Breast epithelium (tissue), 4 donors: ENCODE measurements around the gene EPS8L1. TPM values are rescaled to one million over a fixed set of nuclear protein-coding genes. Genes with fewer than 3 reads are reported as not detected.
"Not testable (repeated sequence)": the region's sequence is repeated elsewhere in the genome, so short reads cannot be mapped to it uniquely, and the experiment has no call there.

Experiments
- DNase-seq, 2 donors: peaks; one replicate each; pipeline ENCODE4 v3.0.0-alpha.2; 2019; ENCODE audit warnings: low spot score in 2 of 2
- H3K27ac ChIP-seq, 2 donors: fragments of 200-600 bp; sonication (generic) in 1 of 2; one replicate each; pipeline ENCODE4 v1.5.1; 2016 to 2019; ENCODE audit warnings: mild to moderate bottlenecking in 1 of 2
- H3K27me3 ChIP-seq, 2 donors: fragments of 200-600 bp; sonication (generic) in 1 of 2; one replicate each; pipeline versions ENCODE4 v1.5.1 to v1.6.0; 2017 to 2019; ENCODE audit warnings: control low read depth in 1 of 2, mild to moderate bottlenecking in 1 of 2
- H3K36me3 ChIP-seq: fragments of 200-600 bp; one replicate; pipeline ENCODE4 v1.5.1; 2019
- H3K4me1 ChIP-seq, 2 donors: fragments of 200-600 bp; sonication (generic); one replicate each; pipeline ENCODE4 v1.5.1; 2016 to 2019; ENCODE audit warnings: control low read depth in 1 of 2
- H3K4me3 ChIP-seq, 3 donors: fragments of 200-600 bp; sonication (generic); 1 replicate in 2 of 3; 2 replicates in 1 of 3; pipeline ENCODE4 v1.5.1; 2016 to 2019; ENCODE audit warnings: mild to moderate bottlenecking in 3 of 3, moderate library complexity in 2 of 3
- H3K9me3 ChIP-seq, 2 donors: fragments of 200-600 bp; sonication (generic) in 1 of 2; one replicate each; pipeline ENCODE4 v1.5.1; 2016 to 2019; ENCODE audit warnings: control low read depth in 1 of 2
- CTCF ChIP-seq, 3 donors: fragments of 450-650 bp; IDR thresholded peaks; one replicate each; pipeline ENCODE4 v1.5.1; 2016 to 2017; ENCODE audit warnings: antibody characterized with exemption in 3 of 3, mild to moderate bottlenecking in 3 of 3, moderate library complexity in 3 of 3
- POLR2A ChIP-seq: fragments of 450-650 bp; IDR thresholded peaks from one replicate; pipeline ENCODE4 v1.6.1; 2016; ENCODE audit warnings: antibody characterized with exemption, mild to moderate bottlenecking, moderate library complexity
- POLR2AphosphoS5 ChIP-seq, 3 donors: sonication (generic); formaldehyde crosslinking; IDR thresholded peaks; one replicate each; pipeline ENCODE4 v1.6.1; 2017; ENCODE audit warnings: antibody characterized with exemption in 3 of 3
- intact Hi-C: fragments of 100-400 bp; cut with DNase I; formaldehyde crosslinking; loops from one replicate; pipeline ENCODE4 v1.15.1; 2023; ENCODE audit warnings: low total_unique reads
- total RNA-seq, 3 donors: library from RNA; depleted of rRNA; stranded (reverse); fragments of >200 nt; gene quantifications; one replicate each; pipeline ENCODE4 v1.1.0, GENCODE V29; 2016

Gene EPS8L1
- total RNA-seq, 3 donors from 2014 or later, result 2.4 to 51.1 (median 50.1) TPM

- Histone ChIP-seq H3K27ac (no peak overlapping the region), H3K36me3 (no peaks in the 10 kb centered on the region), H3K4me3 (no peak overlapping the region), H3K9me3 (no peaks in the 10 kb centered on the region), H3K27me3 (no peaks in the 10 kb centered on the region), H3K4me1 (no peaks in the 10 kb centered on the region)
- no peak for DNase-seq
- TF ChIP-seq CTCF (IDR thresholded peaks at IDR 0.05), result no peak
- TF ChIP-seq POLR2A, result no peak
- no peak for TF ChIP-seq POLR2AphosphoS5 (IDR thresholded peaks at IDR 0.05)
- intact Hi-C loops, result no loop called here
Observed at GRCh38 chr19:55032170-55032800, 43.4 kb upstream of the EPS8L1 start.

- DNase-seq, H3K9me3 ChIP-seq, H3K4me3 ChIP-seq, intact Hi-C loops, H3K27me3 ChIP-seq, H3K27ac ChIP-seq, H3K4me1 ChIP-seq, H3K36me3 ChIP-seq: not testable (repeated sequence)
Observed at GRCh38 chr19:55032976-55033643, 42.6 kb upstream of the EPS8L1 start.

GRCh38 chr19:55034751-55035150 is 40.9 kb upstream of the EPS8L1 start:
- no peak for TF ChIP-seq POLR2AphosphoS5 (IDR thresholded peaks at IDR 0.05)
- no peak for TF ChIP-seq POLR2A
- TF ChIP-seq CTCF (IDR thresholded peaks at IDR 0.05), result no peak
- Histone ChIP-seq H3K4me3 (no peak overlapping the region), H3K4me1 (no peaks in the 10 kb centered on the region), H3K36me3 (no peaks in the 10 kb centered on the region), H3K9me3 (no peaks in the 10 kb centered on the region), H3K27me3 (no peaks in the 10 kb centered on the region), H3K27ac (no peak overlapping the region)
- no peak for DNase-seq
- intact Hi-C loops, result no loop called here

- no peaks in the 10 kb centered on the region for H3K9me3 ChIP-seq
- TF ChIP-seq CTCF (IDR thresholded peaks at IDR 0.05) (no peak), POLR2A (no peak), POLR2AphosphoS5 (IDR thresholded peaks at IDR 0.05) (no peak)
- no peak overlapping the region for H3K4me3 ChIP-seq
- intact Hi-C loops, result no loop called here
- no peak for DNase-seq
- H3K4me1 ChIP-seq, result no peaks in the 10 kb centered on the region
- no peaks in the 10 kb centered on the region for H3K27me3 ChIP-seq
- no peak overlapping the region for H3K27ac ChIP-seq
- H3K36me3 ChIP-seq, result no peaks in the 10 kb centered on the region
Observed at GRCh38 chr19:55036058-55036457, 39.6 kb upstream of the EPS8L1 start.

GRCh38 chr19:55037603-55038002 is 38.1 kb upstream of the EPS8L1 start:
- H3K27ac ChIP-seq, H3K27me3 ChIP-seq, intact Hi-C loops, H3K9me3 ChIP-seq, H3K4me3 ChIP-seq, H3K4me1 ChIP-seq, H3K36me3 ChIP-seq, DNase-seq: not testable (repeated sequence)

- intact Hi-C loops, result not testable (repeated sequence)
Observed at GRCh38 chr19:55040654-55041053, 35.0 kb upstream of the EPS8L1 start.

More at GRCh38 chr19:55040654-55041053, 35.0 kb upstream of the EPS8L1 start:
- not testable (repeated sequence) for H3K27me3 ChIP-seq, DNase-seq, H3K9me3 ChIP-seq, H3K27ac ChIP-seq, H3K36me3 ChIP-seq, H3K4me1 ChIP-seq, H3K4me3 ChIP-seq
